CD1c-positive myeloid dendritic cell (primary cell): ENCODE results near the gene FNIP2.
"Not testable (repeated sequence)": the region's sequence is repeated elsewhere in the genome, so short reads cannot be mapped to it uniquely, and the experiment has no call there.

Source experiments
- DNase-seq: peaks from one replicate; pipeline ENCODE4 v3.0.0-alpha.2; 2016; ENCODE audit errors: extremely low spot score

FNIP2 gene

DNA sequence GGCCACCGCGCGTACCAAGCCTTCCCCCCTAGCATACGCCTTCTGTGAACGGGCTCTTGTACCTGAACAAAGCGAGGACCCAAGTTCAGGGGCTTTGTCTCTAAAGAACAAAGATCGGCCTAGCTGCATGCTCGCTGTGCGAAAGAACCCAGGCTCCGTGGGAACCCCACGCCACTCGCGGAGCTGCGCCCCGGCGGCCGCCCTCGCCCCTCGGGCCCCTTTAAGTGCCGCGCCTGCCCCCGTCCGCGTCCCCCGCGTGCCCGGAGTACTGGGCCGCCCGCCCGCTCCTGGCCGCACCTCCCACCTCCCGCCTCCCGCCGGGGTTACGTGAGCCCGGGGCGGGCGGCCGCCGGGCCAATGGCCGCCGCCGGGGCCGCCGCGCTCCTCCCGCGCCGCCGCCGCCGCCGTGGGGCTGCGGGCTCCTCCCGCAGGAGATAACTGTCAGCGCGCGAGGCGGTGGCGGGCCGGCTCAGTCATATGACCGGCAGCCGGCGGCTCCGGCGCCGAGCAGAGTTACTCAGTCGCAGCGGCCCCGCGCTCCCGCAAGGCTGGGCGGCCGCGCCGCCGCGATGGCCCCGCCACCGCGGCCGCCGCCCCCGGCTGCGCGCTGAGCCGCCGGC is at the start of gene FNIP2:
Gene FNIP2, plus strand, starts transcription at position 472 of the 620 bp plus-strand sequence. CDS start 187 bp downstream, outside the sequence.
- peak; percentile 87 for DNase-seq

DNA sequence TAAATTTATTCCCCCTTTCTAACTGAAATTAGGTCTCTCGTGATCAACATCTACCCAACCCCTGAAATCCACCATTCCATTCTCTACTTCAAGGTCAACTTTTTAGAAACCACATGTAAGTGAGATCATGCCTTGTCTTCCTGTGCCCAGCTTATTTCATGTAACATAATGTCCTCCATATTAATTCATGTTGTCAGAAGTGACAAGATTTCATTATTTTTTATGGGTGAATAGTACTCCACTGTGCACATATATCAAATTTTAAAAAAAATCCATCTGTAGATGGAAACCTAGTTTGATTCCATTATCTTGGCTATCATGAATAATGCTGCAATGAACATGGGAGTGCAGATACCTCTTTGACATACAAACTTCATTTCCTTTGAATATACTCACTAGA is 47.1 kb upstream of the FNIP2 start:
- DNase-seq = no peak

DNA sequence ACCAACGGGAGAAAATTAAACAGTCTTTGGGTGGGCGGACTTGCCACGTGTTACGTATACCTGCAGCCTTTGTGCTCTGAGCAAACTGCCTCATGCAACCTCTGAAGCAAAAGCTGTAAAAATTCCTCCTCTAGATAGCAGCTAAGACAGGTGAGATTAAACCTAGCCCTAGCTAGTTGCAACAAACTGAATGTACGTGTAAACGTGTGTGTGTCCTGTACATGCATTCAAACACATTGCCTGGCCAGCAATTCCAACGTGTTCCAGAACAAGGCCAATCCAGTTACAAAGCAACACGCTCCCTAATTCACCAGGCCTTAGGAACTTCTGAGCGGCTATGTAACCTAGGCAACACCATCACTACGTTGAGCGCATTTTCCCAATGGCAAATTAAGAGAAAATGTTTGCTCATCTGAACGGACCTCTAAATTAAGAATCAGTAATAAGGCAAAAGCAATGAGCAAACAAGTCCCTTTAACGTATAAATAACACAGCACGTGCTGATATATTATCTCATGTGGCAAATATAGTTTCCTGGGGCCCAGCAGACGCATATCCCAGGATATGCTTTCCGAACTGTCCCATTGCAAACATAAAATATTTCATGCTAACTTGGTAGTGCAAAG is 46.4 kb upstream of the FNIP2 start:
- no peak for DNase-seq

DNA sequence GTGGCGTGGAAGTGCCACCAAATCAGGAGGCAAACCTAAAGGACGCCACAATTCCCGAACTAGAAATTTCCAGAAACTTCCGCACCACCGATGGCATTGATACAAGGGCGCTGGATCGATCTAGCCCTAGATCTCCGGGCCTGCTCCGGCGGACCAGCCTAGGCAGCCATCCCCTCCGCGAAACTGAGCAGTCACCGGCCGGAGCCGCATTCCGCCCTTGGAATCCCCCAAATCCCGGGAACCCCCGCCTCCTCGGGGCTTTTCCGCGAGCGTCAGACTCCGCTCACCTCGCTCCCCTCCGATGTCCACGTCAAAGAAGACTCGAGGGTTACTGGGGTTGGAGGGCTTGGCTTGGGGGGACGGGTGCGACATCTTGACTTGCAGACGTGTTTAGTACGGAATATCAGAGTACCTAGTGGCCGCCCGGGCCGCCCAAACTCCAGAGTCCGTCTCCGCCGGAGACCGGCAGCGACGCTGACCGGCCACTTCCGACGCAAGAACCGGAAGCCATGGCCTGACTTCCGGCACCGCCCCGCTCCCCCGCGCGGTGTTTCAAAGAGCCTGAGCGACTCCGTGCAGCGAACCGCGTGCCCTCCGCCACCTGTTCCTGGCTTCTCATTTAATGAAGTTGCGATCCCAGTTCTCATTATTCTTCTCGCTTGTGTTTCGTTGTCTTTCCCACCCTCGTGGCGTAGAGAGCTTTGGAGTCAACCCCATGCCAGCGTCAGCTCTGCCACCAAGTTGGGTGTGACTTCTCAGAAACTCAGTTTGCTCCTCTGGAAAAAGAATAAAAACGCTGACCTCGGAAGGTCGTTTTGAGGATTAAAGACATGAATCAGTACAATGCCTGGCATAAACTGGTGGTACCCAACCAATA is 45.7 kb upstream of the FNIP2 start, which contains the start of gene PPID:
Gene PPID, minus strand, starts transcription at position 480 of the 877 bp plus-strand sequence. Its CDS starts 108 bp downstream, at position 372.
- peak; percentile 90 for DNase-seq

DNA sequence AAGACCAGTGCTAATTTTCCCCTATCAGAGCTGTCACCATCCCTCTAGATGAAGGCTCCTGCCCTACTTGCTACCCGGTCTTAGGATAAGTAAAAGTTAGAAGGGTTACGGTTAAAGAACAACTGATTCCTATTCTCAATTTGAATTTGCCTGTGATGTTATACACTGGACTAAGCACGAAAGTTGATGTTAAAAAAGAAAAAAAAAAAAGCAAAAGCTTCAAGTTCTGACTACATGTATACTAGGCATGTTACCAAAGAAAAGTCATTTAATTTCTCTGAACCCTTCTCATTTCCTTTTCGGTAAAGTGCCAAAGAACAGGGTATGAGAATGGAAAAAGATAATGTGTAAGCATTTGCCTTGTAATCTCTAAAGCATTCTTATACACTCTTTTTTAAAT is 44.2 kb upstream of the FNIP2 start:
- DNase-seq = no peak

DNA sequence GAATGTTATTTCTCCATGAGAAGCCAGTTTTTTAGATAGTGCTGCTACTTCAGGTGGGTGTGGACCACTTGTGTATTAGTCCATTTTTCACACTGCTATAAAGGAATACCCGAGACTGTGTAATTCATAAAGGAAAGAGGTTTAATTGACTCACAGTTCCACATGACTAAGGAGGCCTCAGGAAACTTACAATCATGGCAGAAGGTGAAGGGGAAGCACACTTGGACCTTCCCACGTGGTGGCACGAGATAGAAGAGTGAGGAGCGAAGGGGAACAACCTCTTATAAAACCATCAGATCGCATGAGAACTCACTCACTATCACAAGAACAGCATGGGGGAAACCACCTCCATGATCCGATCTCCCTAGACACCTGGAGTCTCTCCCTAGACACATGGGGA is 42.2 kb upstream of the FNIP2 start:
- no peak for DNase-seq

DNA sequence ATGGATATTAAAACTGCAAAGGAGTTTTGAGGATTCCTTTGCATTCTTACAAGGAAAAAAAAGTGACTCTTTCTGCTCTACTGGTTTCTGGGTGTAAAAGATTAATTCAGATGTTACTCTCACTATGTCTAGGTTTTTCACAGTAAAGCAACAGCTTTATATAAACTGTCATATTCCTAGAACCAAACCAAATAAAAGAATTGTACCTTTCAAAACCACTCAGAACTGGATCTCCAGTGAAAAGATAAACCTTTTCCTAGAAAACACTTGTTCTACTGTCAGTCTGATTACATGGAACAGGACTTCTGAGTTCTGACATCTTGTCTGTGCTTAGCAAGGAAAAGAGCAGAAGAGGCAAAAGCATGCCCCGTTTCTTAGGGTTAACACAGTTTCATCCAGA is 40.6 kb upstream of the FNIP2 start:
- no peak for DNase-seq

DNA sequence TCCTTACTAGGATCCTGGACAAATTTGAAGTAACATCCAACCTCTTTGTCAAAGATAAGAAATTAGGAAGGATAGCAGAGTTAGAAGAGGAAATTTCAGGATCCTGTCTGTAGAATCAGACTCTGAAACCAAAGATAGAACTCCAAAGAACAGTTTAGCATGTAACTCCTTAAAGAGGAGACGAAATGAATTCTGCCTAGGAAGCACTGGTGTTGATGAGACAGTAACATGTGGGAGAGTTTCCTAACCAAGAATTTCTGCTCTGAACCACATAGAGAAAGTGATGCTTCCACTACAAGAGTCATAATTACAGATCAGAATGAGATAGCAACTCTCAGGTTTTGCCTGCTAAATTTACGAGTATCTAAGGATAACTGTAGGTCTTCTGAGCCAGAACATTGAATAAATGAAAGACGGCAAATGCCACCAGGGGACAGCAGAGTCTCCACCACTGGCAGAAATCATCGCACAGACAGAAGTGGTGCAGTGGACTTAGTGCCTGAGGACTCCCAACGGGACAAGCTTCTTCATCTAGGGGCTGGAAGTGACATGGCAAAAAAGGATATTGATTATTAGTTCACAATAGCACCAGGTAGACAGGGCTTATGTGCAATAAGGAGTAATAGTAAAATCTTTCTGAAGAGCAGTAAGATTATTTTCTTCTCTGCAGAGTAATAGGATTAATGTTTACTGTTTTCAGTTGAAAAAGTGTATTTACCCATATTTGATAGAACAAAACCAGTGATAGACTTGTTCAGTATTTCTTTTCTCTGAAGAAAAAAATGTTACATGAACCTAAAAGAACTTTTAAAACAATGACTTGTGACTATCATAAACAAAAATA is 38.9 kb upstream of the FNIP2 start:
- peak; percentile 66 for DNase-seq

DNA sequence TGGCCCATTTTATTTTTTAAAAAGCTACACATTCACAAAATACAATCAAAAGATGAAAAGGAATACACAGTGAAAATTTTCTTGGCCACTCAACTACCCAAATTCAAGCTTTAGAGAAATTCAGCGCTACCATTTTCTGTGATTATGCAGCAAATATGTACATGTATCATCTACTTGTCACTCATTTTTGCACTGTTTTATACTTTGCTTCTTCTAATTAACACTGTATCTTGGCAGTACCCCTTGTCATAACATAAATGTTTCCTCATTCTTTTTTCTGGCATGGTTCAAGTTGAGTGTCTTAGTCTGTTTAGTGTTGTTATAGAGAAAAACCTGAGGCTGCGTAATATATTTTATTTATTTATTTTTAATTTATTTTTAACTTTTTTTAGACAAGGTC is 30.0 kb upstream of the FNIP2 start:
- no peak for DNase-seq

DNA sequence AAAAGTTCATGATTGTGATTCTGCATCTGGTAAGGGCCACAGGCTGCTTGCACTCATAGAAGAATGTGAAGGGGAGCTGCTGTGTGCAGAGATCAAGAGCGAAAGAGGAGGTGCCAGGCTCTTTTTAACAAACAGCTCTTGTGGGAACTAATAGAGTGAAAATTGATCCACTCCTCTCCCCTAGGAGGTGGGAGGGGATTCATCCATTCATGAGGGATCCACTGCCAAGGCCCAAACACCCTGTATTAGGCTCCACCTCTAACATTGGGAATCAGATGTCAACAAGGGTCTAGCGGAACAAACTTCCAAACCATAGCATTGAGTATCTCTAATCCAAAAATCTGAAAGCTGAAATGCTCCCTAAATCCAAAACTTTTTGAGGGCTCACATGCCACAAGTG is 29.2 kb upstream of the FNIP2 start:
- DNase-seq = no peak

DNA sequence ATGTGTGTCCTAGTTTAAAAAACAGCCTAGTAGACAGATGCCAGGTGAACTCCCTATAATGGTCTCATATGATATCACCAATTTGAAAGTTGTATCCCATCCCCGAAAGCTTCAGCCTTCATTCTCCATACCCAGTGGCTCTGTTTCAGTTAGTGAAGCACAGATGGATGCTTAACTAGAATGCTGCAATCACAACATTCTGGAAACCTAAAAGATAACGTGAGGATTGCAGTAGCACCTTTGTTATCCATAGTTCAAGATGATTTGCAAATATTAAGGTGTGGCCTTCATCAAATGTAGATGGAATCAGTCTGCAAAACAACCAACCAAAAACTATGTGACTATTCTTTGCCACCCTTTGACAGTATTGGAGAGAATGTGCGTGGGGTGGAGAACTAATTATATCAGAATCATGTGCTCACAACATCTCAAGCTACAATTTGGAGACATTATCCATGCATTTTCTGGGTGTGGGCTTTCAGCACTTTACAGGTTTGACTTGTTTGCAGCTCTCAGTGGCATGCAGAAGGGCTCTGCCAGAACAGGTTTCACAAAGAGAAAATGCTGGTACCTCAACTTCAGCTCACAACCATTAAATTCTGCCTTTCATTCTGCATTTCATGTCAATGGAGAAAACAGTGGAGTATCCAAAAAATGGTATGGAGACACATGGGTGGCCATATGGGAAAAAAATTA is 27.4 kb upstream of the FNIP2 start:
- DNase-seq = no peak

DNA sequence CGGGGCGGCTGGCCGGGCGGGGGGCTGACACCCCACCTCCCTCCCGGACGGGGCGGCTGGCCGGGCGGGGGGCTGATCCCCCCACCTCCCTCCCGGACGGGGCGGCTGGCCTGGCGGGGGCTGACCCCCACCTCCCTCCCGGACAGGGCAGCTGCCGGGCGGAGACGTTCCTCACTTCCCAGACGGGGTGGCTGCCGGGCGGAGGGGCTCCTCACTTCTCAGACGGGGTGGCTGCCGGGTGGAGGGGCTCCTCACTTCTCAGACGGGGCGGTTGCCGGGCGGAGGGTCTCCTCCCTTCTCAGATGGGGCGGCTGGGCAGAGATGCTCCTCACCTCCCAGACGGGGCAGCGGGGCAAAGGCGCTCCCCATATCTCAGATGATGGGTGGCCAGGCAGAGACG is 22.3 kb upstream of the FNIP2 start:
- DNase-seq = not testable (repeated sequence)

DNA sequence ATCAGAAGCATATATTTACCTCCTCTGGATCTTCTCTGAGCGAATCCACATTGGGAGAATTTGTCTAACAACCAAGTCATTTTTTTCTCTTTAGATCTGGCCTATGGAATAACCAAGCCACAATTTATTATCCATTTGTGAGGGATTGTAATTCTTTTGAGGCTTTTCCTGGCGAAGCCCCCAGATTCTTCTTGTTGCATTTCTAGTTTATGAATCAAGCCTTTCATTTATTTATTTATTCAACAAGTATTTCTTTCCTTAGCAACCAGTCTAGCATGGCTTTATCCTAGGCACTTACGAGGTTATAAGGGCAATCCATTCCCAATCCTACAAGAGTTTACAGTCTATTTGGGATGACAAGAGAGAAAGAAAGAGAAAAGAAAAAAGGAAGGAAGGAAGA is 18.4 kb upstream of the FNIP2 start:
- no peak for DNase-seq

DNA sequence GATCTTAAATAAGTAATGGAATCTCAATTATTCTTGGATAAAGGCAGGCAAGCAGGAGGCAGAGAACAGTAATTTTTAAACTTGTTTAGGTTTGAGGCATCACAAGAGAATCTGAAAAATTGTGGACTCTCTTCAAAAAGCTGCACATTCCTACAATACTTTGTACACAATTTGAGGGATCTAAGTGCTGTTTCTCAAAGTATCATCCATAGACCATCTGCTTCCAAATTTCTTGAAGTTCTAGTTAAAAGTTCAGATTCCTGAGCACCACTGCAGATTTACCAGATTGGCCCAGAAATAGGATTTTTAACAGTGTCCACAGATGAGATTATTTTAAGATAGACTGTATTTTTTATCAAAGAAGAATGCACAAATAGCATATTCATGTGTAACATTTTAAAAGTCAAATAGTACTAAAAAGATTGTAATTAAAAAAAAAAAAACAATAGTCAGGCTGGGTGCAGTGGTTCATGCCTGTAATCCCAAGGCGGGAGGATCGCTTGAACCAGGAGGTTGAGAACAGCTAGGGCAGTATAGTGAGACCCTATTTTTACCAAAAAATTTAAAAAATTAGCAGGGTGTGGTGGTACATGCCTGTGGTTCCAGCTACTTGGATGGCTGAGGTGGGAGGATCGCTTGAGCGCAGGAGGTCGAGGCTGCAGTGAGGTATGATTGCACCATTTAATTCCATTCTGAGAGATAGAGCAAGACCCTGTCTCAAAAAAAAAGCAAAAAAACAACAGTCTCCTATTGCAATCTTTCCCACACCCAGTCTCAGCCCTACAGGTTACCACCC is 14.2 kb upstream of the FNIP2 start:
- no peak for DNase-seq

DNA sequence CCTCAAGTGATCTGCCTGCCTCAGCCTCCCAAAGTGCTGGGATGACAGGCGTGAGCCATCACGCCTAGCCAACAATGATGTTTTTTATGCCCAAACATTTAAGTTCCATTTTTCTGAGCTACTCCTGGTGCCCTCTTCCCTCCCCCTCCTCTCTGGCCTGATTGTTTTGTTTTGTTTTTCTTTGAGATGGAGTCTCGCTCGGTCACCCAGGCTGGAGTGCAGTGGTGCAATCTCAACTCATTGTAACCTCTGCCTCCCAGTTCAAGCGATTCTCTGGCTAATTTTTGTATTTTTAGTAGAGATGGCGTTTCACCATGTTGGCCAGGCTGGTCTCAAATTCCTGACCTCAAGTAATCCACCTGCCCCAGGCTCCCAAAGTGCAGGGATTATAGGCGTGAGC is 13.0 kb upstream of the FNIP2 start:
- not testable (repeated sequence) for DNase-seq

DNA sequence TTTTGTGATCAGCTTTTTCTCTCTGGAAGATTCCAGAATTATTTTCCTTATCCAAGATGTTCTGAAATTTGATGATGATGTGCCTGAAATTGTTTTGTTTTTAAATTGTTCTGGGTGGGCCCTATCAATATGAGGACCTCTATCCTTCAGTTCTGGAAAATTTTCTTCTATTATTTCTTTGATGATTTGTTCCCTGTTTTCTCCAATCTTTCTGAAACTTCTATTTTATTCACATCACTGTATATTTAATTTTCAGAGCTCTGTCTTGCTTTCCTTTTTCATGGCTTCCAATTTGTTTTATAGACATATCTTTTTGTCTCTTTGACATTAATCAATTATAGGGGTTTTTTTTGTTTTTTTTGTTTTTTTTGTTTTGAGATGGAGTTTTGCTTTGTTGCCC is 12.2 kb upstream of the FNIP2 start:
- DNase-seq = no peak

DNA sequence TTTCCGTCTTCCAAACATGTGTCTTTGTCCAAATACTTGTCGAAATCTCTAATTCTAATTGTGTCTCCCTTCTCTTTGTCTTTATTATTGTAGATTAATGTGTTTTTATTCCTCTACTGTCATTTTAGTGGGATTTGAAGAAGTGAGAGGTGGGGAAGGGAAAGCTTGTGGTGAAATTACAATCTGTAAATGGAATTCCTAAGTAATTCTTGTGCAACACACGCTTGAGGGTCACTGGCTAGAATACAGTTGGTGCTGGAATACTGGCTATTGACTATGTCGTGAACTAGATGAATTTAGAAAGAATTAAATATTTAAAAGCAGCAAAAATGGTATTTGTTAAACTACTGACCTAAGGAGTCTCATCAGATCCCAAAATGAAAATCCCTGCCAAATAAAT is 10.7 kb upstream of the FNIP2 start:
- no peak for DNase-seq

DNA sequence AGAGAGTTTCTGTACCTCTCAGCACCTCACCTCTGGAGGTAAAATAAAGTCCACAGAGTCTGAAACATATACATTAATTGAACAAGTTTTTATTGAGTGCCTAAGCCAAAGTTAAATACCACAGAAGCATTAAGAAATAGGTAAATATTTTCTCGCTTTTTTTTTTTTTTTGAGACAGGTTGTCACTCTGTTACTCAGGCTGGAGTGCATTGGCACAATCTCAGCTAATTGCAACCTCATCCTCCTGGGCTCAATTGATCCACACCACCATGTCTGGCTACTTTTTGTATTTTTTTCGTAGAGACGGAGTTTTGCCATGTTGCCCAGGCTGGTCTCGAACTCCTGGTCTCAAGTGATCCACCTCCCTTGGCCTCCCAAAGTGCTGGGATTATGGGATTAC is 10.1 kb upstream of the FNIP2 start:
- DNase-seq = no peak

DNA sequence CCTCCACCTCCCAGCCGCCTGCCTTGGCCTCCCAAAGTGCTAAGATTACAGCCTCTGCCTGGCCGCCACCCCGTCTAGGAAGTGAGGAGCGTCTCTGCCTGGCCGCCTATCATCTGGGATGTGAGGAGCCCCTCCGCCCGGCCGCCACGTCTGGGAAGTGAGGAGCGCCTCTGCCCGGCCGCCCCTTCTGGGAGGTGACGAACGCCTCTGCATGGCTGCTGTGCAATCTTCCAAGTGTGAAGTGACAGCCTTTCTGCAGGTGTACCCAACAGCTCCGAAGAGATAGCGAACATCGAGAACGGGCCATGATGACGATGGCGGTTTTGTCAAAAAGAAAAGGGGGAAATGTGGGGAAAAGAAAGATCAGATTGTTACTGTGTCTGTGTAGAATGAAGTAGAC is 9.3 kb upstream of the FNIP2 start:
- DNase-seq = not testable (repeated sequence)

DNA sequence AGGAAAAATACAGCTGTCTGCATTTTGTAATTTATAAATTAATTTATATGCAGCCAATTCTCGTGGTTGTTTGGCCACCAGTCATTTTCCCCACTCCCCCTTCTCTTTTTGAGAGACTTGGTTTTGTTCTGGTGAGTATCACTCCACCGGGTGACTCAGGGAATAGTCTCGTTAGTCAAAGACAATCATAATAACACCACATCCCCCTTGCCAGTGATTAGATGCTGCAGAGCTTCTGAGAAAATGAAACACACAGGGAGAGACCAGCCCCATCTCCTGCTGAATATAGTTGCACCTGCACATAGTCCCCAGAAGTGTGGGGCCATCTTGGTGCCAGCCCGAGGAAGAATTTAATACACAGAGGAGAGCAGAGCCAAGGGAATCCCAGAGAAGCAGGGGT is 8.0 kb upstream of the FNIP2 start:
- DNase-seq = no peak
